Activated naive CD8-positive, alpha-beta T cell (primary cell): Measurements from ENCODE around the gene SELENOF.

Experiments
- H3K27ac Mint-ChIP-seq: one replicate; pipeline ENCODE4 v1.8.0; 2021; ENCODE audit warnings: mixed read lengths
- H3K27me3 Mint-ChIP-seq: one replicate; pipeline ENCODE4 v1.8.0; 2021; ENCODE audit warnings: mixed read lengths
- H3K36me3 Mint-ChIP-seq: one replicate; pipeline ENCODE4 v1.8.0; 2021; ENCODE audit warnings: mixed read lengths
- H3K4me1 Mint-ChIP-seq: one replicate; pipeline ENCODE4 v1.8.0; 2021; ENCODE audit warnings: low read depth, mixed read lengths
- H3K4me3 Mint-ChIP-seq: one replicate; pipeline ENCODE4 v1.8.0; 2021; ENCODE audit warnings: mild to moderate bottlenecking, mixed read lengths
- H3K9me3 Mint-ChIP-seq: one replicate; pipeline ENCODE4 v1.8.0; 2021; ENCODE audit warnings: low read depth, mixed read lengths

The SELENOF gene

DNA sequence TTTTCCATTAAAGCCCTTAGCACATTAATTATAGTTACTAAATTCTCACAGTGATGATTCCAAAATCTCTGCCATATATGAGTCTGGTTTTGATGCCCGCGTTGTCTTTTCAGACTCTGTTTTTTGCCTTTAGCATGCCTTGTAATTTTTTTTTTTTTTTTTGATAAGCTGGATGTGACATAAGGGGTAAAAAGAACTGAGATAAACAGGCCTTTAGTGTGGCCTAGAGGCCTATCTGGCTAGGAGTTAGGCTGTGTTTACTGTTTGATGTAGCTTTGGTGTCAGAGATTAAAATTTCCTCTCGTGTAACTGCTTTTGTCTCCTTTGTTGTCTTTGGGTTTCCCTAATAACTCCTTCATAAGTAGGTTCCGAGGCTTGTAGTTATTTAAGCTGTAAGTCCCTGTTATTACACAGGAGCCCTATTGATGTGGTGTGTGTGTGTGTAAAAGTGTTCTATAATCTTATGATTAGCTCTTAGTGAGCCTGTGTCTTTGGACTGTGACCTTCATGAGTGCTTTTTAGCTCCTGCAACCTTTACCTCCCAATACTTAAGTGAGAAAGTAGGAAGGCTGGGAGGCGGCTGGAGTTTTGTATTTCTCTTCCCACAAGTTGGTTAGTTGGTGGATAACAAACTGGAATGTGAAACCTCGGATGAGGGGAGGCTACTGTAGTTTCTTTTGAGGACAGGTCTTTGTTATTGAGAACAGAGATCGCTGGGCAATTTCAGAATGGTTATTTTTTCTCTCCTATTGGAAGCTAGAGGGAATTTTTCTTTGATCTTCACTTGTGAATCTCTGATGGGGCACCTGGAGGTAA is 19.8 kb upstream of the SELENOF start:
- Mint-ChIP-seq H3K27me3 (no peaks in the 10 kb centered on the region), H3K36me3 (no peaks in the 10 kb centered on the region), H3K27ac (peak overlapping the region; percentile 56), H3K9me3 (no peaks in the 10 kb centered on the region), H3K4me3 (no peak overlapping the region), H3K4me1 (peaks cover 28% of the 10 kb centered on the region)

- H3K4me1 Mint-ChIP-seq: peaks cover 30% of the 10 kb centered on the region
- H3K9me3 Mint-ChIP-seq: no peaks in the 10 kb centered on the region
- no peaks in the 10 kb centered on the region for H3K36me3 Mint-ChIP-seq
- H3K27me3 Mint-ChIP-seq: no peaks in the 10 kb centered on the region
- no peak overlapping the region for H3K4me3 Mint-ChIP-seq
- H3K27ac Mint-ChIP-seq: no peak overlapping the region
Observed at GRCh38 chr1:86933051-86933450, 19.1 kb upstream of the SELENOF start.

DNA sequence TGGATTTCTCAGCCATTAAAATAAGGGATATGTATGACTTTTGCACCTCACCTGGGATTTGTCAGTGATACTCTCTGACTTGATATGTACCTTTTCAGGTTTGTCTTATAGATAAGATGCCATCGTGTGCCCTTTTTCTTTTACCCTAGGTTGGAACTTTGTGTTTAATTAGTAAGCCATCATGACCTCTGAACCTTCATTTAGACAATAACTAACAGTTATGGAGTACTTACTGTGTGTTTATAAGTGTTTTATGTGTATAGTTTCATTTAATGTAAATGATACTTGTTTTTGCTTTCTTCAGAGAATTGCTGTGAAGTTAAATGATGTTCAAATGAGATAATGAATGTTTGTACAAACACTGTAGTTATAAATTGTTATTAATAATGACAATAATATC is 14.9 kb upstream of the SELENOF start:
- Mint-ChIP-seq H3K27me3 (no peaks in the 10 kb centered on the region), H3K36me3 (peaks cover 4% of the 10 kb centered on the region), H3K4me1 (peaks cover 34% of the 10 kb centered on the region), H3K9me3 (no peaks in the 10 kb centered on the region), H3K27ac (no peak overlapping the region), H3K4me3 (no peak overlapping the region)

DNA sequence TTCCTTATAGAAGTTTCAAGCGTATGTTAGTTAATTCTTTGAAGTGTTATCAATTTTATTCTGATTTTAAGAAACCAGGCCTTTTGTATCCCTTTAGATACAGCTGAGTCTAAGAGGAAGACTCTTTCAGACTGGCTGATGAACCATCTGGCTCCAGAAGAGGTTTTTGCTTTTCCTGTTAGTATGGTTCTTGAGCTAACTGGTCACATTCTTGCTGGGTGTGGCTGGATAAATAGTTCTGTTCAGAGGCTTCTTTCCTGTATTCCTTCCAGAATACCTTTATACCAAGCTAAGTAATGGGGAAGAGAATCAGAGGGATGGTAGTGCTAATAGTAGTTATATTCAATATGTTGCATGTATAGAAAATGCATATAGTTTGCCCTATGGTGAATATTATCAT is 13.0 kb upstream of the SELENOF start:
- no peaks in the 10 kb centered on the region for H3K9me3 Mint-ChIP-seq
- H3K4me3 Mint-ChIP-seq: no peak overlapping the region
- no peak overlapping the region for H3K27ac Mint-ChIP-seq
- peaks cover 12% of the 10 kb centered on the region for H3K36me3 Mint-ChIP-seq
- no peaks in the 10 kb centered on the region for H3K27me3 Mint-ChIP-seq
- H3K4me1 Mint-ChIP-seq: peaks cover 19% of the 10 kb centered on the region

DNA sequence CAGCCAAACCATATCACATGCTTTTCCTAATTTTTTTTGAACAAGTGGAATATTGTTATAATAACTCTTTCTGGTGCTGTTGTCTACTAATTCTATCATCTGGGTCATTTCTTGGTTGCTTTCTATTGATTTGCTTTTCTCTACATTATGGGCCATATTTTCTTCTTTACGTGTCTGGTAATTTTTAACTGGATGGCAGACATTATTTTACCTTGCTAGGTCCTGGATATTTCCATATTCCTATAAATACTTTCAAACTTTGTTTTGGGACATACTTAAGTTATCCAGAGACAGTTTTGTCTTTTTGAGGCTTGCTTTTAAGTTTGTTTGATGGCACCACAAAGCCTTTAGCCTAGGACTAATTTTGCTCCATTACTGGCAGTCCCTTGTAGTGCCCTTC is 11.8 kb upstream of the SELENOF start:
- Mint-ChIP-seq H3K27me3 (no peaks in the 10 kb centered on the region), H3K4me3 (no peak overlapping the region), H3K9me3 (no peaks in the 10 kb centered on the region), H3K36me3 (peaks cover 17% of the 10 kb centered on the region), H3K4me1 (peaks cover 19% of the 10 kb centered on the region), H3K27ac (no peak overlapping the region)

DNA sequence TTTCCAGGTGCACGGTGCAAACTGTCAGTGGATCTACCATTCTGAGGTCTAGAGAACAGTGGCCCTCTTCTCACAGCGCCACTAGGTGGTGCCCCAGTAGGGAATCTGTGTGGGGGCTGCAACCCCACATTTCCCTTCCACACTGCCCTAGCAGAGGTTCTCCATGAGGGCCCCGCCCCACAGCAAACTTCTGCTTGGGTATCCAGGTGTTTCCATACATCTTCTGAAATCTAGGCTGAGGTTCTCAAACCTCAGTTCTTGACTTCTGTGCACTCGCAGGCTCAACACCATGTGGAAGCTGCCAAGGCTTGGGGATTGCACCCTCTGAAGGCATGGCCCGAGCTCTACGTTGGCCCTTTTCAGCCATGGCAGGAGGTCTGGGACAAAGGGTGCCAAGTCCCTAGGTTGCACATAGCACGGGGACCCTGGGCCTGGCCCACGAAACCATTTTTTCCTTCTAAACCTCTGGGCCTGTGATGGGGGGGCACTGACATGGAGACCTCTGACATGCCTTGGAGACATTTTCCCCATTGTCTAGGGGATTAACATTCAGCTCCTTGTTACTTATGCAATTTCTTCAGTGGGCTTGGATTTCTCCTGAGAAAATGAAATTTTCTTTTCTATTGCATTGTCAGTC is 10.5 kb upstream of the SELENOF start:
- Mint-ChIP-seq H3K36me3 (peaks cover 17% of the 10 kb centered on the region), H3K27me3 (no peaks in the 10 kb centered on the region), H3K27ac (no peak overlapping the region)

DNA sequence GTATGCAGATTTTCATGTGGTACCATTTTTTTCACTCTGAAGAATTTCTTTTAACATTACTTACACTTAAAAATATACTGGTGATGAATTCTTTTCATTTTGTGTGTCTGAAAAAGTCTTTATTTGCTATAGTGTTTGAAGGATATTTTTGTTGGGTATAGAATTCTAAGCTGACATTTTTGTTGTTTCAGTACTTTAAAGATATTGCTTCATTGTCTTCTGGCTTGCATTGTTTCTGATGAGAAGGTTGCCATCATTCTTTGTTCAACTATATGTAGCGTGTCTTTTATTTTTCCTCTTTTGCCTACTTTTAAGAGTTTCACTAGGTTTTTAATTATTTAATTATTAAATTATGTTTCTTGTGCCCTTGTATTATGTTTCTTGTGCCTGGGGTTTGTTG is 8.5 kb upstream of the SELENOF start:
- no peak overlapping the region for H3K27ac Mint-ChIP-seq
- H3K4me3 Mint-ChIP-seq: no peak overlapping the region
- peaks cover 17% of the 10 kb centered on the region for H3K36me3 Mint-ChIP-seq
- H3K9me3 Mint-ChIP-seq: no peaks in the 10 kb centered on the region
- no peaks in the 10 kb centered on the region for H3K27me3 Mint-ChIP-seq
- peaks cover 17% of the 10 kb centered on the region for H3K4me1 Mint-ChIP-seq

More for the DNA sequence above, 10.5 kb upstream of the SELENOF start:
- Mint-ChIP-seq H3K9me3 (no peaks in the 10 kb centered on the region), H3K4me1 (peaks cover 19% of the 10 kb centered on the region), H3K4me3 (no peak overlapping the region)

- H3K27ac Mint-ChIP-seq: no peak overlapping the region
- peak overlapping the region; percentile 21 for H3K4me3 Mint-ChIP-seq
- H3K36me3 Mint-ChIP-seq: peaks cover 4% of the 10 kb centered on the region
- H3K4me1 Mint-ChIP-seq: peaks cover 28% of the 10 kb centered on the region
- H3K27me3 Mint-ChIP-seq: no peaks in the 10 kb centered on the region
- no peaks in the 10 kb centered on the region for H3K9me3 Mint-ChIP-seq
Observed at GRCh38 chr1:86916752-86917151, 2.8 kb upstream of the SELENOF start.

DNA sequence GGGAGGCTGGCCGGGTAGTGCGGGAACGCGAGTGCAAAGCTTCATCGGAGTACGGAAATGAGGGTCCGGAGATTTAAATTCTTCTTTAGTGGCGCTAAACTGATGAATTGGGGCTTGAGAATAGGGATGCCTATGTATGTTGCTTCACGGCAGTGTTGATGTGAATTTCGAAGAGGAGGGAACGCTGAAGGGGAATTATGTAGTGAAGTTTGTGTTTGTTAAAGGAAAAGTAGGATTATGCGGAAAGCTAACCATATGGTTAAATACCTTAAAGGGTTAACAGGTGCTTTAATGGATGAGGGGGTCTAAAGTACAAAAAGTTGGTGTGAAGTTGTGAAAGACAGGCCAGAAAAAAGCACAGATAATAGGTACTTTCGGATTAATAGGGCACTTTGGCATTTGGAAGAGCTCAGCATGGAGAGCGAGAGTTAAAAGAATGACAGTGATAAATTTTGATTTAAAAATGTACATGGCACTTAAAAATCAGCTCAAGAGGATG is 1.9 kb upstream of the SELENOF start:
- Mint-ChIP-seq H3K9me3 (no peaks in the 10 kb centered on the region), H3K27ac (no peak overlapping the region), H3K4me3 (no peak overlapping the region), H3K36me3 (peaks cover 3% of the 10 kb centered on the region), H3K27me3 (no peaks in the 10 kb centered on the region), H3K4me1 (peaks cover 37% of the 10 kb centered on the region)

DNA sequence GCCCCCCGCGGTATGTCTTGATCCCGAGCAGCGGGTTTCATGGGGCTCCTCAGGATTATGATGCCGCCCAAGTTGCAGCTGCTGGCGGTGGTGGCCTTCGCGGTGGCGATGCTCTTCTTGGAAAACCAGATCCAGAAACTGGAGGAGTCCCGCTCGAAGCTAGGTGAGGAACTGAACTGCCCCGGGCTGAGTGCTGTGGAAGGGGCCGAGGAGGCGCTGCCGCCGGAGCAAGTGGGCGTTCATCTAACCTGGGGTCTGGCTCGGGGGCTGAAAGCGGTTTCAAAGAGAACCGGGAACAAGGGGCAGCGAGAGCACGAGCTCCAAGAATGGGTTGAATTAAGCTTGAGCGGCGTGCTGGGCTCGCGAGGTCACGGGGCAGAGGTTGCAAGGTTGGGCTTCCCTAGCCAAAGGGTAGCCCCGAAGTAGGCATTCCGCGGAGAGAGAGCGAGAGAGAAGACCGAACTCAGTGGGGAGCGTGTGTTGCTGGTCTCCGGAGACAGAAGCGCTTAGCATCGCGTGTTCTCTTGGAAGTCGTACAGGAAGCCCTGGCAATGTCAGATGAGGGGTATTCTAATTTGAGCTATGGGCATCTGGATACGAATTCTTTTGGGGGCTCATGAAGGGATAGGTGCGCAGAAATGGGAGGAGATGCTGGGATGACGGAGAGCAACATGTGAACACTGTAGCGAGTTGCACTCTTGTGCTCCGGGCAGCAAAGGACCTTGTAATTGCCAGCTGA is 1.2 kb upstream of the SELENOF start:
- H3K27me3 Mint-ChIP-seq: no peaks in the 10 kb centered on the region
- peaks cover 5% of the 10 kb centered on the region for H3K36me3 Mint-ChIP-seq
- H3K4me3 Mint-ChIP-seq: no peak overlapping the region
- H3K4me1 Mint-ChIP-seq: peaks cover 38% of the 10 kb centered on the region
- H3K9me3 Mint-ChIP-seq: no peaks in the 10 kb centered on the region
- no peak overlapping the region for H3K27ac Mint-ChIP-seq

- H3K4me3 Mint-ChIP-seq: no peak within 1 kb of the TSS
- peaks cover 44% of the 10 kb centered on the region for H3K4me1 Mint-ChIP-seq
- no peaks in the 10 kb centered on the region for H3K9me3 Mint-ChIP-seq
- H3K27ac Mint-ChIP-seq: no peak within 1 kb of the TSS
- H3K27me3 Mint-ChIP-seq: no peaks in the 10 kb centered on the region
- H3K36me3 Mint-ChIP-seq: peaks cover 5% of the 10 kb centered on the region
Observed at GRCh38 chr1:86914601-86914997, 673 bp upstream of the SELENOF start, which contains the start of gene HS2ST1. HS2ST1 (plus strand) TSS chr1:86914635.

- Mint-ChIP-seq H3K9me3 (no peaks in the 10 kb centered on the region), H3K4me1 (peaks cover 55% of the 10 kb centered on the region)
Observed at GRCh38 chr1:86913399-86913895, 479 bp downstream of the SELENOF start.

GRCh38 chr1:86912281-86912900 is 1.5 kb downstream of the SELENOF start:
- H3K27ac Mint-ChIP-seq: no peak overlapping the region
- no peaks in the 10 kb centered on the region for H3K27me3 Mint-ChIP-seq
- peaks cover 56% of the 10 kb centered on the region for H3K4me1 Mint-ChIP-seq
- no peak overlapping the region for H3K4me3 Mint-ChIP-seq
- H3K36me3 Mint-ChIP-seq: peaks cover 5% of the 10 kb centered on the region
- H3K9me3 Mint-ChIP-seq: no peaks in the 10 kb centered on the region

More at GRCh38 chr1:86913399-86913895, 479 bp downstream of the SELENOF start:
- peaks cover 5% of the 10 kb centered on the region for H3K36me3 Mint-ChIP-seq
- no peaks in the 10 kb centered on the region for H3K27me3 Mint-ChIP-seq
- no peak overlapping the region for H3K27ac Mint-ChIP-seq
- H3K4me3 Mint-ChIP-seq: no peak overlapping the region

GRCh38 chr1:86906419-86906818 is 7.5 kb downstream of the SELENOF start:
- H3K4me3 Mint-ChIP-seq: no peak overlapping the region
- H3K4me1 Mint-ChIP-seq: peaks cover 45% of the 10 kb centered on the region
- no peaks in the 10 kb centered on the region for H3K9me3 Mint-ChIP-seq
- no peaks in the 10 kb centered on the region for H3K27me3 Mint-ChIP-seq
- peaks cover 9% of the 10 kb centered on the region for H3K36me3 Mint-ChIP-seq
- no peak overlapping the region for H3K27ac Mint-ChIP-seq
